Transverse colon (tissue), 4 donors: Measurements from ENCODE around the gene CSNK2A1. TPM values are rescaled to one million over a fixed set of nuclear protein-coding genes. Genes with fewer than 3 reads are reported as not detected.
"Not testable (repeated sequence)": the region's sequence is repeated elsewhere in the genome, so short reads cannot be mapped to it uniquely, and the experiment has no call there.

ENCODE experiments used
- DNase-seq: peaks from one replicate; pipeline ENCODE4 v3.0.0-alpha.2; 2019
- H3K27ac ChIP-seq, 4 donors: fragments of 200-600 bp; sonication (generic); 2 replicates each; pipeline ENCODE4 v1.5.1; 2016 to 2018; ENCODE audit warnings: inconsistent platforms in 4 of 4
- H3K27me3 ChIP-seq: fragments of 200-600 bp; sonication (generic); 2 replicates; pipeline ENCODE4 v1.5.1; 2017; ENCODE audit warnings: inconsistent platforms
- H3K36me3 ChIP-seq, 4 donors: fragments of 200-600 bp; sonication (generic); 2 replicates each; pipeline ENCODE4 v1.5.1; 2017 to 2019; ENCODE audit warnings: inconsistent platforms in 4 of 4
- H3K4me1 ChIP-seq, 4 donors: fragments of 200-600 bp; sonication (generic); 2 replicates each; pipeline ENCODE4 v1.5.1; 2017 to 2020; ENCODE audit warnings: inconsistent platforms in 4 of 4
- H3K4me3 ChIP-seq, 4 donors: fragments of 200-600 bp; sonication (generic); 1 replicate in 1 of 4; 2 replicates in 3 of 4; pipeline versions ENCODE4 v1.5.1 to v1.6.1; 2017 to 2019; ENCODE audit warnings: inconsistent platforms in 4 of 4
- H3K9me3 ChIP-seq, 2 donors: fragments of 200-600 bp; sonication (generic); 2 replicates each; pipeline ENCODE4 v1.5.1; 2017 to 2019; ENCODE audit warnings: inconsistent platforms in 2 of 2
- CTCF ChIP-seq, 5 experiments: fragments of 200-600 bp in 3 of 5; fragments of 450-650 bp in 2 of 5; sonication (generic) in 3 of 5; IDR thresholded peaks; 1 replicate in 2 of 5; 2 replicates in 3 of 5; pipeline ENCODE4 v1.5.1; 2016 to 2017; ENCODE audit warnings: antibody characterized with exemption in 5 of 5, inconsistent platforms in 3 of 5, mild to moderate bottlenecking in 2 of 5, moderate library complexity in 1 of 5
- EP300 ChIP-seq: sonication (generic); formaldehyde crosslinking; IDR thresholded peaks from one replicate; pipeline ENCODE4 v1.6.1; 2017; ENCODE audit warnings: antibody characterized with exemption, low read depth
- POLR2A ChIP-seq: fragments of 450-650 bp; IDR thresholded peaks from one replicate; pipeline ENCODE4 v1.6.1; 2016; ENCODE audit warnings: antibody characterized with exemption, mild to moderate bottlenecking, moderate library complexity
- POLR2AphosphoS5 ChIP-seq, 3 donors: sonication (generic); formaldehyde crosslinking; IDR thresholded peaks; one replicate each; pipeline ENCODE4 v1.6.1; 2016; ENCODE audit warnings: antibody characterized with exemption in 3 of 3
- WGBS, 2 donors: methylation state at CpG; one replicate each; pipeline ENCODE4 v1.1.5; 2018; ENCODE audit warnings: low coverage in 1 of 2; 5-methylcytosine and 5-hydroxymethylcytosine counted together
- in situ Hi-C, 4 donors: fragments of 200-750 bp; cut with MboI; loops; one replicate each; pipeline versions ENCODE4 v1.15.0 to v1.15.1; 2017; ENCODE audit warnings: low sequenced_read_pairs in 3 of 4, low pct_ligation_motif_present in 1 of 4, low pct_unique_long_range_greater_than_20kb in 1 of 4
- intact Hi-C: fragments of 100-400 bp; cut with DNase I; formaldehyde crosslinking; loops from one replicate; pipeline ENCODE4 v1.15.1; 2023; ENCODE audit warnings: low total_unique reads
- total RNA-seq, 4 donors: library from RNA; depleted of rRNA; stranded (reverse); fragments of >200 nt; gene quantifications; one replicate each; pipeline ENCODE4 v1.1.0, GENCODE V29; 2016

Gene CSNK2A1
- total RNA-seq, 4 donors from 2014 or later: 76.7 to 100 (median 82.6) TPM

GRCh38 chr20:458776-459175 is 84.8 kb downstream of the CSNK2A1 start:
- no peak for TF ChIP-seq EP300
- H3K36me3 ChIP-seq: no peaks in the 10 kb centered on the region
- no peak for DNase-seq
- H3K27ac ChIP-seq: no peak overlapping the region
- peaks cover 17 to 36% (median 27%) of the 10 kb centered on the region in 4 donors for H3K4me1 ChIP-seq
- no peaks in the 10 kb centered on the region for H3K27me3 ChIP-seq
- no peak overlapping the region for H3K4me3 ChIP-seq
- 53 to 61% methylated on average over 4 to 6 of the region's 6 CpGs for WGBS, 2 donors
- H3K9me3 ChIP-seq: no peaks in the 10 kb centered on the region
- intact Hi-C loops: no loop called here
- in situ Hi-C loops: no loop called here

- no peak for DNase-seq
- no peaks in the 10 kb centered on the region for H3K9me3 ChIP-seq
Measured at GRCh38 chr20:454951-455350, 88.6 kb downstream of the CSNK2A1 start.

GRCh38 chr20:452021-452420 is 91.6 kb downstream of the CSNK2A1 start:
- H3K9me3 ChIP-seq, H3K36me3 ChIP-seq, H3K27ac ChIP-seq, DNase-seq, intact Hi-C loops, H3K27me3 ChIP-seq, in situ Hi-C loops, H3K4me1 ChIP-seq, H3K4me3 ChIP-seq: not testable (repeated sequence)
- 87 to 96% methylated on average over 6 to 11 of the region's 11 CpGs for WGBS, 2 donors

More at GRCh38 chr20:454951-455350, 88.6 kb downstream of the CSNK2A1 start:
- Histone ChIP-seq H3K27me3 (no peaks in the 10 kb centered on the region), H3K4me1 (peaks cover 3 to 15% (median 10%) of the 10 kb centered on the region in 4 donors), H3K36me3 (no peaks in the 10 kb centered on the region), H3K27ac (no peak overlapping the region), H3K4me3 (no peak overlapping the region)
- TF ChIP-seq POLR2AphosphoS5 (IDR thresholded peaks at IDR 0.05) (no peak), EP300 (no peak), CTCF (IDR thresholded peaks at IDR 0.05) (no peak), POLR2A (no peak)
- intact Hi-C loops: no loop called here
- in situ Hi-C loops: no loop called here
- 55% methylated on average over 3 of the region's 3 CpGs; no CpG with 5 or more reads in 1 of the 2 donors for WGBS, 2 donors

- no peak overlapping the region for H3K4me3 ChIP-seq
- H3K36me3 ChIP-seq: peaks cover 0 to 25% (median 9%) of the 10 kb centered on the region in 4 donors
- in situ Hi-C loops (no loop called here), intact Hi-C loops (no loop called here)
- H3K4me1 ChIP-seq: peaks cover 4 to 22% (median 11%) of the 10 kb centered on the region in 4 donors
- no peak for DNase-seq
- TF ChIP-seq EP300: no peak
- no peak for TF ChIP-seq POLR2A
- TF ChIP-seq CTCF (IDR thresholded peaks at IDR 0.05): no peak
- TF ChIP-seq POLR2AphosphoS5 (IDR thresholded peaks at IDR 0.05): no peak
- no peaks in the 10 kb centered on the region for H3K9me3 ChIP-seq
- H3K27ac ChIP-seq: no peak overlapping the region
- WGBS, 2 donors: 88 to 100% methylated on average over 1 to 5 of the region's 5 CpGs
- no peaks in the 10 kb centered on the region for H3K27me3 ChIP-seq
Measured at GRCh38 chr20:445514-446336, 97.9 kb downstream of the CSNK2A1 start.

- Histone ChIP-seq H3K27ac (no peak overlapping the region), H3K36me3 (peaks cover 0 to 33% (median 12%) of the 10 kb centered on the region in 4 donors), H3K27me3 (no peaks in the 10 kb centered on the region), H3K9me3 (no peaks in the 10 kb centered on the region), H3K4me1 (peaks cover 0 to 22% (median 11%) of the 10 kb centered on the region in 4 donors), H3K4me3 (no peak overlapping the region)
- in situ Hi-C loops: no loop called here
- TF ChIP-seq POLR2AphosphoS5 (IDR thresholded peaks at IDR 0.05) (no peak), POLR2A (no peak), EP300 (no peak), CTCF (IDR thresholded peaks at IDR 0.05) (no peak)
- intact Hi-C loops: no loop called here
- no peak for DNase-seq
- 74 to 76% methylated on average over 4 to 12 of the region's 12 CpGs for WGBS, 2 donors
Measured at GRCh38 chr20:444862-445426, 98.6 kb downstream of the CSNK2A1 start.
